22Rv1 (cell line): ENCODE results near the gene SIL1.

Source experiments
- CTCF ChIP-seq: fragments of 450-650 bp; IDR thresholded peaks from 2 replicates; pipeline ENCODE4 v1.5.1; 2017; ENCODE audit warnings: mild to moderate bottlenecking
- ZFX ChIP-seq: fragments of 450-650 bp; IDR thresholded peaks from 2 replicates; pipeline ENCODE4 v1.6.1; 2017; ENCODE audit warnings: antibody characterized with exemption, borderline replicate concordance

- TF ChIP-seq CTCF (no peak), ZFX (no peak)
These were observed 183.4 kb downstream of the SIL1 start for GRCh38 chr5:139014726-139015125.
